DMS53 (cell line): ENCODE results near the gene AK9.
A peak's percentile ranks its signal among the peaks of the same experiment; 100 is the strongest.
"Not testable (repeated sequence)": the region's sequence is repeated elsewhere in the genome, so short reads cannot be mapped to it uniquely, and the experiment has no call there.

ENCODE experiments used
- DNase-seq: peaks from one replicate; lab custom pipeline; 2025; lab: John Stamatoyannopoulos, UW

Gene AK9

DNA sequence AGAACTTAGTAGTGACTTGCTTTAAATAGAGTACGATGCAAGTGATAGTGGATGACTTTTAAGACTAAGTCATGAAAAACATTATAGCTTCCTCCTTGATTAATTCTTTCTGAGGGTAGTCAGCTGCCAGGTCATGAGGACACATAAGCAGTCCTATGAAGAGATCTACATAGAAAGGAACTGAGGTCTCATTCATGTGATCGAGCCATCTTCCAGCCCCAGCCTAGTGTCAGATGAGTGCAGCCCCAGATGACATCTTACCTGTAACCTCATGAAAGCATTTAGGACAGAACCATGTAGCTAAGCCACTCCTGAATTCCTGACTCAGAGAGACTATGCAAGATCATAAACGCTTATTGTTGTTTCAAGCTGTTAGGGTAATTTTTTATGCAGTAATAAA is 67.7 kb downstream of the AK9 start:
- no peak for DNase-seq

DNA sequence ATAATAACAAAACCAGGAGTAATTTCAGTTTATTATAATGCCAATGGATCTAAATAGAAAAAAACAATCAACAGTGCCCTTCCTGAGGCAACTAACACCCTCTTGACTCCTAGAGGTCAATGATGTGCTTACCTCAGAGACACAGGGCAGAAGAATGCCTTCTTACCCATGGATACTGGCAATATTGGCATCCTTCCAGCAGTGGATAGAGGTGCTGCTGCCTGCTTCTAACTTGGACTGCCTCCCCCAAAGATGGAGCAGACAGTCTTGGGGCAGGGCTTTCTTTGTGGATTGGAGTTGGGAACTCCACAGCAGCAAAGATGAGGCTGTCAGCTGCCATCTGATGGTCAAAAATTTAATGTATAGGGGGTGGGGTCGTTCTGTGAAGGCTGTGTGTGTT is 78.7 kb downstream of the AK9 start:
- DNase-seq: peak; percentile 49

DNA sequence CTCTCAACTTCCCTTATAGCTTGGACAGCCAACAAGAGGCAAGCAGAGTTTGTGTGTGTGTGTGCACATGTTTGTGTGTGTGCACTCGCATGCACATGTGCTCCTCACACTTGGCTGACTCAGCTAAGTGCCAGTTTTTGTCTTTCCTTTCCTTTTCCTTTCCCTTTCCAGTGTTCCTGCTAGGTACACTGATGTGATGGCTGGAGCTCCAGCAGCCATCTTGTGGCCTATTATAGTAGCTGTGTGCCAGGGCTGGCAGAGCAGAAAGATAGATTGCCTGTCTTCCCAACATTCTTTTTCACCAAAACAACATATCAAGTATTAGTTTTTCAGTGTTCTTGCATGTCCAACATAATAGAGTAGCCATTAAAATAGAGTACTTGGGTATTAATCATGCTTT is 79.5 kb downstream of the AK9 start:
- no peak for DNase-seq

DNA sequence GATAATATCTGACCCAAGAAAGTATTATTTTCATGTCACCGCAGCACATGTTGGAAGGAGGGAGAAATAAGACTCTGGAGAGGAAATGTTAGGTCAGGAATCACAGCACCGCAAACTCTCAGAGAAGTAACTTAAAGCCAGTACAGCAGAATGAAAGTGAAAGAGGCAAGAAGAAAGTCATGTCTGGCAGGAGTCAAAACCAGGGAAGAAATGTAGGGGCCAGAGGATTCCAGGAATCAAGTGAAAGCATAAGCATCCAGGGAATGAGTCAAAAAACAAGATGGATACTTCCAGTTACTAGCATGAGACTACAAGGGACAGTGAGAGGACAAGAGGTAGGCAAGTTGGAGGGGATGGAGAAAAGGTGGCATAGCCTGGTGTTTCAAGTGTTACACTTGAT is 80.4 kb downstream of the AK9 start:
- no peak for DNase-seq

DNA sequence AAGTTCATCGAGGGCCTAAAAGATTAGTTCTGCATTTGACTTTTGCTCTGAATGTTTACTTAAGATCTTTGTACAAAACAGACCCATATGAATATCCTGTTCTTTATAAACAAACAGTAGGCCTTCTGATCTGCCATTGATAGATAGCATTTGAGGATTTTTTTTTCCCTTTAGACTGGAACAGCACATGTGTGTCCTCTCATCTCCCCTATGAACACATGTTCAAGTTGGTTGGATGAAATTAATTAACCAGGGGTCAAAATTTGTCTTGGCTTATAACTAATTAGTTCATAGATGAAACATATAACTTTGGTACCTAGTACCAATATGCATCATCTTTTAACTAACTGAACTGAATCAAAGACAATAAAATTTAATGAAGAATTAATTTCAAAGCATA is 81.3 kb downstream of the AK9 start:
- no peak for DNase-seq

DNA sequence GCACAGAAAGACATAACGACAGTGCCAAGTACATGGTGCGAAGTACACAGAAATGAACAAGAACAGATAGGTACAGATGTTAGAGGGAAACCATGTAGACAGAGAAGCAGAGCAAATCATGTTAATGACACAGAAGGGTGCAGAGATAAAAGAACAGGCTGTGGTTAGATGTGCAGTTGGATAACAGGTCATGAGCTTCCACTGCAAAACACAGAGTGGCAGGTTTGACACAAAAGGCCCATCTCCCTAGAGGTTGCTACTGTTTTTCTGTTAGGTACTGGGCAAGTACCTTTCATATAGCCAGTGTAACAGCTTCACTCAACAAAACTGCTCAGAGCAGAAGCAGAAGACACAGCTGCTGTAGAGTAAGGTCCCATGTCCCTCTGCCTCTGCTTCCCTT is 84.6 kb downstream of the AK9 start:
- no peak for DNase-seq

DNA sequence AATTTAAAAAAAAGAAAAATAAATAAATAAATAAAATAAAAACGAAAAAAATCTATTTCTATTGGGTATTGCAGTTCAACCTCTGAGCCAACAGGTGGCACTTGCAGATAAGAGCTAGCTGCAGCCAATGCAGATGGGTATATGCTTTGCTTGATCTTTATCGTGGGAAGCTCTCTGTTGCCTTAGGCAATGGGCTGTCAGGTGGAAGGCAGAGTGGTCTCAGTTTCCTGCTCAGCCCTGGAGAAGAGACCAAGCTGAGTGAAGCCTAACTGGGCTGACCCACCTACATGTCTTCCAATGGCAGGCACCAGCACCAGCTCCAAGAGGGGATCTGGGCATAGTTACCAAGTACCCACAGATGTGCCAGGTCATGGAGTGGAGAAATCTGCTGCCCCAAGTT is 95.0 kb downstream of the AK9 start:
- DNase-seq: peak; percentile 73

DNA sequence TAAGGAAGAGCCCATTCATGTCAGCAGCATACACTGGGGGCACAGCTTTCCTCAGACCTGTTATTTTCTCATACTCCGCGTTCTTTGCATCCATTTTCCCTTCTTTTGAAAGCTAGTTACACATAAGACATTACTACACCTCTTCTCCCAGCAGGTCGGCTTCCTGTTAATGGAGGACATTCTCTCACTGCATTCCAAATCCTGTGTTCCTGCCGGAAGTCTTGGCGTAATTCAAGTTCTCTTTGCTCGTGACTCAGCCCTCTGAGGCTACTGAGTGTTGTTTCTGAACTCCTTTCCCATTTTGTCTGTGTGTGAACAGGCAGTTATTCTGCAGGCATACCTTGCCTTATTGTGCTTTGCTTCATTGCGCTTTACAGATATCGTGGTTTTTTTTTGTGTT is 110.5 kb downstream of the AK9 start:
- no peak for DNase-seq

DNA sequence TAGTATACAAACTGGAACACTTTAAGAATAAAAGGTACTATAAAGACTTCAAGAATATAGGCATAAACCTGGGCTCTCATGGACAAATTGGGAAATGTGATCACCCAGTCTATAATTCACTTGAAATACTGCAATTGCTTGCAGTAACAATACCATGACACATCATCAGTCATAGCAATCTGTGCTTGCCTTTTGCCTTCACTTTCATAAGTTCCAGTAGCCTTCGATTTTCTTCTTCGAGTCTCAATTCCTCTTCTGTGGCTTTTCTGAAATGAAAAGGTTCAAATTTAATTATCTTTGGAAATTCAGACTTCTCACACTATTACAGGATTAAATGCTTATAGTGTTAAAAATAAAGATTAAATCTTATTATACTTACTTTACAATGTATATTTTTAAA is 111.6 kb downstream of the AK9 start:
- no peak for DNase-seq

DNA sequence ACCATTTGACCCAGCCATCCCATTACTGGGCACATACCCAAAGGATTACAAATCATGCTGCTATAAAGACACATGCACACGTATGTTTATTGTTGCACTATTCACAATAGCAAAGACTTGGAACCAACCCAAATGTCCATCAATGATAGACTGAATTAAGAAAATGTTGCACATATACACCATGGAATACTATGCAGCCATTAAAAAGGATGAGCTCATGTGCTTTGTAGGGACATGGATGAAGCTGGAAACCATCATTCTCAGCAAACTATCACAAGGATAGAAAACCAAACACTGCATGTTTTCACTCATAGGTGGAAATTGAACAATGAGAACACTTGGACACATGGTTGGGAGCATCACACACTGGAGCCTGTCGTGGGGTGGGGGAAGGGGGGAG is 121.1 kb downstream of the AK9 start:
- DNase-seq: not testable (repeated sequence)

DNA sequence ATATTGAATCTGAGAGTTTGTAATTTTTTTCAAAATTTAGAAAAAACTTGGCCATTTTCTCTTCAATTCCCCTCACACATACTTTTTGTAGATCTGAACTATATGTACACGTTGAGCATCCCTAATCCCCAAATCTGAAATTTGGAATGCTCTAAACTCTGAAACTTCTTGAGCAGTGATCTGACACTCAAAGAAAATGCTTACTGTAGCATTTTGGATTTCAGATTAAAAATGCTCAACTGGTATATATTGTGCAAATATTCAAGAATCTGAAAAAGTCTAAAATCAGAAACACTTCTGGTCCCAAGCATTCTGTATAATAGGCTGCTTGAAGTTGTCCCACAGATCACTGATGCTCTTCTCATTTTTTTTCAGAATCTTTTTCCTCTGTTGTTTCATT is 129.2 kb downstream of the AK9 start:
- DNase-seq: no peak

DNA sequence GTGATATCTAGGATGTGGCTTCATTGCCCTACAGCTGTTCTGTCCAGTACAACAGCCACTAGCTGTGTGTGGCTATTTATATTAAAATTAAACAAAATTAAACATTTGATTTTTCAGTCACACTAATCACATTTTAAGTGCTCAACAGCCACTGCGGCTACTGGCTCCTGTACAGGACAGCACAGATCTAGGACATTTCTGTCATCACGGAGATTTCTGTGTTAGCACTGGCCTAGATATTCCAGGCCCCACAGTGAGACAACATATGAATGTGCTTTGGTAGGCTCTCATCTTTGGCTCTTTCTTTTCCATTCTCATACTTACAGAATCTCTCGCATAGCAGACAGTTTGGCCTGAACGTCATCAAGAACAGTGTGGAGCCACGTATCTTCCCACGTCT is 159.6 kb downstream of the AK9 start:
- no peak for DNase-seq

DNA sequence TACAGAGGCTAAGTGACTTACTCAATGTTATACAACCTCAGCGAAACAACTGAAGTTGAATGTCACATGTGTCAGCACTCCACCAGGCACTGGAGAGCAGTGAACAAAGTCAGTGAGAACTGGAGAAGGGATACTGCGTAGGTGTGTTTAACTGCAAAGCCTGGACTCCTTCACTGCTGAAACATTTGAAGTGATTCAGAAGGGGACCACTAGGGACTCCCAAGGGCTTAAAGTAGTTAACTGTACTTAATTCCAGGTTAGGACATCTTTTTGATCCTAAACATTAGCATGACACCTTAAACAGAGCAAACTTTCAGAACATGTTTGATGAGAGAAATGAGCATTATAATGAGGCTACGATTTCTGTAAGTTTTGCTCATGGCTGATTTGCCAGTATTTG is 163.0 kb downstream of the AK9 start:
- peak; percentile 34 for DNase-seq

DNA sequence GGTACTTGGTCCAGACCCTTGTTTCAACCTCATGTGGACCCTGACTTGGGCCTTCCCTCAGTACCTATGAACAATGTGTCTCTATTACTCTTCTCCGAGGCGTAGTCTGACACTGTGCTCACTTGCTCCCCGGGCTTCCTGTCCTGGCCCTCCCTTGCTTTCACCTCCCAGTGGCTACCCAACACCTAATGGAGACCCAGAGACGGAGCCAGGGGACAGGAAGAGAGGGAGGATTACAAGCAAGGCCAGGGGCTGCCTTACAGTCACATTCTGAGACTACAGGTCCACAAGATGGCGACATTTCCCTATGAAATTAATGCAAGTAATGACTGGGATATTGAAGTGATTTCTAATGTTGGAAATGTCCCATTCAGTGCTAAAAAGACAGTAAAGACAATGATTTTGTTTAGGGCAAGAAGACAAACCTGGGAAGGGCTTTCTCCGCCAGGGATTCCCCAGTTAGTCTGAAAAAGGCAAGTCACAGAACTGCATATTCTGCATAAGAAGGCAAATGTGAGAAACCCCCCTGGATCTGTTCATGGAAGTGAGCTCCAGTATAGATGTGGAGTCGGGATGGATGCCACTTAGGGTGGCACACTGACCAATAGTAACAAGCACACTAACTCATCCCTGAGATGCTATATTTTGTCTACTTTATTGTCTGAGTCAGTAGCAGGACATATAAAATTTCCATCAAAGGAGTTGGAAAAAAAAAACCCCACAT is 163.9 kb downstream of the AK9 start:
- DNase-seq: peak; percentile 84

DNA sequence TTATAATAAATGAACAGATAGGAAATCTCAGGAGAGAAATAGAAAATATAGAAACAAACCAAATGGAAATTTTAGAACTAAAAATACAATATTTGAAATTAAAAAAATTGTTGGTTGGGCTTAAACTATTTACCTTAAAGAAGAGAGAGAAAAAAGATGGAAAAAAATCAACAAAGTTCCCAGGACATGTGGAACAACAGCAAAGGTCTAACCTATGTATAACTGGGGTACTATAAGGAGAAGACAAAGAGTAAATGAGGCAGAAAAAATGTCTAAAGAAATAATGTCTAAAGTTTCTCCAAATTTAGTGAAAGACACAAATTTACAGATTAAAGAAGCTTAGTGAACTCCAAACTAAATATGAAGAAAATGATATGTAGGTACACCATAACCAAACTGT is 166.9 kb downstream of the AK9 start:
- DNase-seq: no peak

DNA sequence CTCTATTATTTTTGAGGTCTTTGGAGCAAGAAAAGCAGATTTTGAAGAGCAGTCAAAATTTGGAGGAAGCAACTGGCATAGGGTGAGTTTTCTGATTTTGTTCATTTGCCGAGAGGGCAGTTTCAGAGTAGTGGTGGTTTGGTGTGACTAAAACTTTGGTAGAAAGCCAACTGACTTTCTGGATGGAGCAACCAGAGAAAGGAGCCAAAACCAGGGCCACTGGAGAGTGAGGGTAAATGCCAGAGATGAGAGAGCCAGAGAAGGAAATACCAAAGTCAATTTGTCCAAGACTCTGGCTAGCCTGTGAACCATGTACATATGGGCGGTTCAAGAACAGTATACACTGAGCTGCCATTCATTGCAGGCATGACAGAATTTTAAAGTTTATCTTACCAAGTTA is 167.5 kb downstream of the AK9 start:
- no peak for DNase-seq

DNA sequence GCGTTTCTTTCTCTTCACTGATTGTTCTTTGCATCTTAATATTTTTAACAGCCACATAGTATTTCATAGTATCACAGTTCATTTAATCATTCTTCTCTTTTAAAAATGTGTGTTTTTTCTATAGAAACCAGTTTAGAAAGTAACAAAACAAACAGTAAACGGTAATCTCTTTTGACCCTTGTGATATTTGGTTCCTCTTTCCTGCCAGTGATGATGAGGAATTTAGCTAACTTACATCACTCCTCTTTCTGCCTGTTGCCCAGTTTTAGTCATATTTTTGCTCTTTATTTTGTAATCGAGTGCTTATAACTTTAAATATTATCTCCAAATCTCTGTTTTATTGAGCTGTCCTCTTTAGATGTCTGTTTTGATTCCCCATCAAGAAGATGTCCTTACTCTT is 169.9 kb downstream of the AK9 start:
- DNase-seq: no peak

DNA sequence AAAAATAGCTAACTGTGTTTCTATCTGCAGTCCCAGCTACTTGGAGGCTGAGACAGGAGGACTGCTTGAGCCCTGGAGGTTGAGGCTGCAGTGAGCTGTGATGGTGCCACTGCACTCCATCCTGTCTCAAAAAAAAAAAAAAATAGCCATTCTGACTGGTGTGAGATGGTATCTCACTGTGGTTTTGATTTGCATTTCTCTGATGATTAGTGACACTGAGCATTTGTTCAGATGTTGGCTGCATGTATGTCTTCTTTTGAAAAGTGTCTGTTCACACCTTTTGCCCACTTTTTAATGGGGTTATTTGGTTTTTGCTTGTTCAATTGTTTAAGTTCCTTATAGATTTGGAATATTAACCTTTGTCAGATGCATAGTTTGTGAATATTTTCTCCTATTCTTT is 171.4 kb downstream of the AK9 start:
- DNase-seq: not testable (repeated sequence)

DNA sequence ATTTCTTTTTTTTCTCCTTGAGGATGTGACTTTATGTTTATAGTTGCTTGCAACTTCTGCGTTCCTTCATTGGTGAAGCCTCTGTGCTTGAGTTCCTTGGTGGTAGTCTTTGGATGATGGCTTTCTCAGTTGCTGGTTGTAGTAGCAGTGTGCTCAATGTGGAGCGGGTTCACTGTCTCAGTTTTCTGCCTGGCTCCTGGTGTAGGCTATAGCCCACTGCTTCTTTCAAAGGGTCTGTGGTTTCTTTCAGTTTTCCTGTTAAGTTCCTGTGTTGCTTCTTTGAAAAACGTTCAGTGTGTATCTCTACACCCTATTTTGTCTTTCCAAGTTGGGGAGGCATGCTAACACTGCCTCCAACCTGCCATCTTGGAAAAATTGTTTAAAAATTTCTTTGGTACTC is 174.1 kb downstream of the AK9 start:
- DNase-seq: no peak

DNA sequence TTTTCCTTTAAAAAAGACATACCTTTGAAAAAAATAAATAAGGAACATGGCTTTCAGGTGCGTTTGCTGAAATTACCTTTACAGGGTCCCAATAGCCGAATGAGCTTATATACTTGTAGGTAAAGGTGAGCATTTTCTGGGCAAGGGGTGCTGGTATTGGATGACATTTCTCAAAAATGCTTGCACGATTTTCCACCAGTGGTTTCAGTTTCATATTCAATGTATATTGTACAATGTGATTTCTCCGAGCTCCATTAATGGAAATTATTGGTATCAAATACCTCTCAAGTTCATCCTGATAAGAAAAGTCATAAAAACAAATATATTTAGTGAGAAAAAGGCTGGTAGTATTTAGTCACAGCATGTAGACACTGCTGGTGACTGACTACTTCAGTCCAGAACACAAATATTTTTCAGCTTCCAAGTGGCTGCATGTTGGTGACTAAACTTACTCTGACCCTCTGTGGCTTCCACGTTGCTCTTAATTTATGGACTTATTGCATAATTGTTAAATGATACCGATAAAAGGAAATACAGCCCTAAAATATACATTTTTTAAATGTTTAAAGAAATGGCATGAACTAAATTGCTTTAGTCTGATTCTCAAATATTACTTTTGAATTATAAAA is 175.1 kb downstream of the AK9 start:
- no peak for DNase-seq

DNA sequence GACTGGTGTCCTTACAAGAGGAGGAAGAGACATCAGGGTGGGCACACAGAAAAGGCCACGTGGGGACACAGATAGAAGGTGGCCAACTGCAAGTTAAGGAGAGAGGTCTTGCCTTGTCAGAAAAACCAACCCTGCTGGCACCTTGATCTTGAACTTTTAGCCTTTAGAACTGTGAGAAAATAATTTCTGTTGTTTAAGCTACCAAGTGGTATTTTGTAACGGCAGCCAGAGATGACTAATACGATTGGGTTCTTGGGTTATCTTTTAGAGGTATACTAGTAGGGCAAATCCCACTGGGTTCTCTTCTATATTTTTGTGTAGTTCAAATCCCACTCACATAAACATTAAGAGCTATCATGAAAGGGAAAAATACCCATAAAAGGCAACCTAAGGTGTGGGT is 176.1 kb downstream of the AK9 start:
- DNase-seq: no peak

DNA sequence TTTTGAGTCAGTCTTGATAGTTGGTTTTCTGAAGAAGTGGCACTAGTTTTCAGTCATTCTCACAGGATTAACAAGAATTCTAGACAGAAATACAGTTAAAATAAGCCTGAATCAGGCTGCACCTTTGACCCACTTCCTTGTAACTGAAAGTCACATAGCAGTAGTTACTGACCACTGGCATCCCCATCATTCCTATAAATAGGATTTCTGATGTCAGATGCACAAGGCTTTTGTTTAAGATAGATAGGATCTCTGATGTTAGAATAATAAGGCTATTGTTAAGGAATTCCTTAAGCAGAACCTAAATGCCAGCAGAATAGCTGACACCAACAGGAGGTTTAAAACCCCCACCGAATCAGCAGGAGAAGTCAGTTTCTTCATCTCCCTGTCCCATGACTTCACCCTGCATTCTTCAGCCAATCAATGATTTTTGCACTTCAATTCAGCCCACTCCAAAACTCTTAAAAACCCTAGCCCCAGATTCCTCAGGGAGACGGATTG is 177.4 kb downstream of the AK9 start:
- no peak for DNase-seq

DNA sequence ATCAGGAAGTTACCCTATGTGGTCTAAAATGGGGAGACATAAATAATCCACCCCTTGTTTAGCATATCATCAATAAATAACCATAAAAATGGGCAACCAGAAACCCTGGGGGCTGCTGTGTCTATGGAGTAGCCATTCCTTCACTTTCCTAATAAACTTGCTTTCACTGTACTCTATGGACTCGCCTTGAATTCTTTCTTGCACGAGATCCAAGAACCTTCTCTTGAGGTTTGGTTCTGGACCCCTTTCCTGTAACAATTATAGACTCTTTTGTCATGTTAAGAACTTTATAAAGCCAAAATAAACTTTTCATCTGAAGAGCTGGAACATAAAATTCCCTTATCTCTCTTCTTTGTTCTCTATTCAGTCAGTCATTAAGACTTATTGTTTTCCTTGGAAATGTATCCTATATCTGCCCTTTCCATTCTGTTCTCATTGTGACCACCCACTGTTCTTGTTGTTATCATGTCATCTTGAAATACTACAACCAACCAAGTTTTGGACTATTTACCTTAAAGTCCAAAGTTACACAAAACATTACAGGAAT is 178.7 kb downstream of the AK9 start:
- no peak for DNase-seq

DNA sequence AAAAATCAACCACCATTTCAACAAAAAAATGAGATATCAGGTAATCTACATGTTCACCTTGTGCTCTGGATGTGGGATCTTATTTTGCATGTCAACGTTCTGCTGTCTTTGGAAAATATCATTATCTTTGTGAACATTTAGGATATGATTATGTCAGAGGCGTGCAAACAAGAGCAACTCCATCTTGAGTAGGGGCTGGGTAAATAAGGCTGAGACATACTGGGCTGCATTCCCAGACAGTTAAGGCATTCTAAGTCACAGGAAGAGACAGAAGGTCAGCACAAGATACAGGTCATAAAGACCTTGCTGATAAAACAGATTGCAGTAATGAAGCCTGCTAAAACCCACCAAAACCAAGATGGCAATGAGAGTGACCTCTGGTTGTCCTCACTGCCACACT is 179.2 kb downstream of the AK9 start:
- DNase-seq: no peak
